Loucy (cell line): Measurements from ENCODE around the gene BIN1.

Experiments
- H2AFZ ChIP-seq: fragments of 200-600 bp; sonication (generic); 2 replicates; pipeline ENCODE4 v1.6.0; 2016; ENCODE audit warnings: antibody characterized with exemption, mild to moderate bottlenecking, low read length, moderate library complexity
- H3F3A ChIP-seq: fragments of 200-600 bp; 2 replicates; pipeline ENCODE4 v1.6.0; 2016; ENCODE audit warnings: antibody characterized with exemption, low read depth, mild to moderate bottlenecking
- H3K27me3 ChIP-seq: fragments of 200-600 bp; sonication (generic); 2 replicates; pipeline ENCODE4 v1.6.1; 2014; ENCODE audit warnings: low read length, mild to moderate bottlenecking; ENCODE audit not compliant: insufficient read depth, poor library complexity, severe bottlenecking
- H3K36me3 ChIP-seq: fragments of 200-600 bp; sonication (generic); 2 replicates; pipeline ENCODE4 v1.6.1; 2016; ENCODE audit warnings: low read length; ENCODE audit not compliant: insufficient read depth
- H3K4me1 ChIP-seq: fragments of 200-600 bp; sonication (generic); 2 replicates; pipeline ENCODE4 v1.5.1; 2014; ENCODE audit warnings: low read length, mild to moderate bottlenecking; ENCODE audit not compliant: insufficient read depth, poor library complexity, severe bottlenecking
- H3K4me2 ChIP-seq: fragments of 200-600 bp; sonication (generic); 2 replicates; pipeline ENCODE4 v1.6.0; 2014; ENCODE audit warnings: antibody characterized with exemption, low read length, low read depth, mild to moderate bottlenecking; ENCODE audit not compliant: poor library complexity, severe bottlenecking
- H3K4me3 ChIP-seq: fragments of 200-600 bp; sonication (generic); 2 replicates; pipeline ENCODE4 v1.5.1; 2014; ENCODE audit warnings: low read length, mild to moderate bottlenecking, mixed read lengths; ENCODE audit not compliant: poor library complexity, severe bottlenecking
- H3K79me2 ChIP-seq: fragments of 200-600 bp; sonication (generic); 2 replicates; pipeline ENCODE4 v1.6.1; 2014; ENCODE audit warnings: low read length; ENCODE audit not compliant: insufficient read depth
- H3K9ac ChIP-seq: fragments of 200-600 bp; sonication (generic); 2 replicates; pipeline ENCODE4 v1.6.0; 2014; ENCODE audit warnings: mild to moderate bottlenecking, low read depth, low read length, moderate library complexity; ENCODE audit not compliant: poor library complexity, severe bottlenecking
- H3K9me2 ChIP-seq: fragments of 200-600 bp; sonication (generic); replicated peaks from 2 replicates; pipeline ENCODE4 v1.6.1; 2016; ENCODE audit warnings: low read depth, low read length, mixed read lengths
- H3K9me3 ChIP-seq: fragments of 200-600 bp; sonication (generic); 2 replicates; pipeline ENCODE4 v1.6.1; 2014; ENCODE audit warnings: mild to moderate bottlenecking, antibody characterized with exemption, low read length, low read depth; ENCODE audit not compliant: insufficient read depth
- H4K20me1 ChIP-seq: fragments of 200-600 bp; sonication (generic); 2 replicates; pipeline ENCODE4 v1.6.0; 2014; ENCODE audit warnings: antibody characterized with exemption, low read length, mild to moderate bottlenecking; ENCODE audit not compliant: insufficient read depth, poor library complexity, severe bottlenecking
- CTCF ChIP-seq: fragments of 200-600 bp; sonication (generic); conservative IDR thresholded peaks from 2 replicates; pipeline ENCODE4 v1.5.1; 2014; ENCODE audit warnings: mild to moderate bottlenecking, antibody characterized with exemption, low read length
- EZH2phosphoT487 ChIP-seq: fragments of 200-600 bp; IDR thresholded peaks from 2 replicates; pipeline ENCODE4 v1.6.1; 2018; ENCODE audit warnings: antibody characterized with exemption, mild to moderate bottlenecking, moderate library complexity, borderline replicate concordance

BIN1 gene

DNA sequence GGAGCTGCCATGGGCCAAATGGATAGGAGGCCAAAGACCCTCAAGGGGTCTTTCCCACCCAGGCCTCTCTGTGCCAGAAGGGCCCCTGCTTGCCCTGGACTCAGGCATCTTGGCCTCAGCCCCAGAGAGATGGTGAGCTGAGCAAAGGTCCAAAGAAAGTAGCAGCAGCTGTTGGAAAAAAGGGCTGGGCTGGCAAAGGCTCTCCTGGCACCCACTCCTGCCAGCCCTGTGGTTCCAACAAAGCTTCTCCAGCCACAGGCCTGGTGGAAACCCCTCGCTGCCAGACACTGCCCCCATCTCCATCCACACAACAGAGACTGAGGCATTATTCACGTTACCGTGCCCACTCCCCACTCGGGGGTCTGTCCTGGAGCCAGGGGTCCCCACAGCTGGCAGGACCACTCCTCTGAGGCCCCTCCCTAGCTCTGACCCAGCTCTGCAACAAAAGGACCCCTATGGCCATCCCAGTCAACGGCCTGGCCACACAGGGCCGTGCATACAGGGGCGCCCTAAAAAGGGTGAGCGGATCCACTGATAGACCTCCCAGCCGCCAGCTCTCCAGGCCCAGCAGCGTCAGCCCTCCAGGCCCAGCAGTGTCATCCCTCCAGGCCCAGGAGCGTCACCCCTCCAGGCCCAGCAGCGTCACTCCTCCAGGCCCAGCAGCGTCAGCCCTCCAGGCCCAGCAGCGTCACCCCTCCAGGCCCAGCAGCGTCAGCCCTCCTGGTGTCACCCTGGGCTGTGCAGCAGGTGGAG is 10.1 kb downstream of the BIN1 start:
- H3K4me2 ChIP-seq: no peak overlapping the region
- H3K9me2 ChIP-seq: no peaks in the 10 kb centered on the region
- H3K4me3 ChIP-seq: no peak overlapping the region
- H3K27me3 ChIP-seq: no peaks in the 10 kb centered on the region
- no peaks in the 10 kb centered on the region for H3K4me1 ChIP-seq
- H3K9ac ChIP-seq: no peak overlapping the region
- H2AFZ ChIP-seq: no peak overlapping the region
- no peaks in the 10 kb centered on the region for H4K20me1 ChIP-seq
- H3F3A ChIP-seq: no peaks in the 10 kb centered on the region
- no peaks in the 10 kb centered on the region for H3K36me3 ChIP-seq
- TF ChIP-seq CTCF (no peak), EZH2phosphoT487 (no peak)
- no peaks in the 10 kb centered on the region for H3K9me3 ChIP-seq
- H3K79me2 ChIP-seq: no peaks in the 10 kb centered on the region

DNA sequence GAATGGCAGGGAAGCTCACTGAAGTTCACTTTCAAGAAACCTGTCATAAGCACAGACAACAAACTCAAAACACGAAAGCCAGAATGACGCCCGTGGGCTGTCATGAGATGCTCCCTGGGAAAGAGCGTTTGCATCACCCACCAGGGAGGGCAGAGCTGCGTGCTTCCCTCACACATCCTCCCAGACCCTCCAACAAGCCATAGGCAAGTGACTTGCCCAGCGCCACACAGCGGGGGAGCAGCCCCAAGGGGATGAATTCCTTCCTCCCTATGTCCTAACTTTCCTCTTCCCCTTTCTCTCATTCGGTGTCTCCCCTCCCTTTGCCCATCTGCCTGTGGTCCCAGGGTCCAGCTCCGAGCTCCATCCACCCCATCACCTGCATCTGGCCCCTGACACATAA is 10.7 kb downstream of the BIN1 start:
- Histone ChIP-seq H2AFZ (no peak overlapping the region), H3K9me2 (no peaks in the 10 kb centered on the region), H3K4me2 (no peak overlapping the region), H3K9me3 (no peaks in the 10 kb centered on the region), H3F3A (no peaks in the 10 kb centered on the region), H3K36me3 (no peaks in the 10 kb centered on the region), H3K4me3 (no peak overlapping the region), H3K9ac (no peak overlapping the region), H3K4me1 (no peaks in the 10 kb centered on the region), H3K27me3 (no peaks in the 10 kb centered on the region), H4K20me1 (no peaks in the 10 kb centered on the region), H3K79me2 (no peaks in the 10 kb centered on the region)
- TF ChIP-seq EZH2phosphoT487 (no peak), CTCF (no peak)

DNA sequence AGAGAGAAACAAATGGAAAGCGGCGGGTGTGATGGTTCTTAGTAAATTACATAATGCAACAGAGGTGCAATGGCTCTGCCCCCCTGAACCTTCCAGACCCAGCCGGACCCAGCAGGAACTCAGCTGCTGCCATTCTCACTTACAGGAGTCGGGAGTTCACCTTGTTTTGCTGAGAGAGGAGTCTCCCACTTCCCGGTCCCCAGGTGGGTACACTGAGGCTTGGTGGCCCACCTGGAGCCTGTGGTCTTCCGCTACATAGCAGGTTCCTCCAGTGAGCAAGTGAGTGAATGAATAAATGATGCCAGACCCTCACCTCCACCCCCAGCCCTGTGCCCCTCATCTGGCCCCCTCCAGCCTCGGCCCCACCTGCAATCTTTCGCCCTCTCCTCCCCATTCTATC is 11.2 kb downstream of the BIN1 start:
- Histone ChIP-seq H3K9me2 (no peaks in the 10 kb centered on the region), H3K4me3 (no peak overlapping the region), H3K79me2 (no peaks in the 10 kb centered on the region), H3K9me3 (no peaks in the 10 kb centered on the region), H3K27me3 (no peaks in the 10 kb centered on the region), H2AFZ (no peak overlapping the region), H3F3A (no peaks in the 10 kb centered on the region), H3K4me1 (no peaks in the 10 kb centered on the region), H4K20me1 (no peaks in the 10 kb centered on the region), H3K36me3 (no peaks in the 10 kb centered on the region), H3K9ac (no peak overlapping the region), H3K4me2 (no peak overlapping the region)
- no peak for TF ChIP-seq CTCF
- no peak for TF ChIP-seq EZH2phosphoT487
